Measurements from ENCODE around the gene MYO7A. TPM values are rescaled to one million over a fixed set of nuclear protein-coding genes. Genes with fewer than 3 reads are reported as not detected.

The MYO7A gene
- total RNA-seq, 2 experiments from 2014 or later: 0.09 to 0.14 TPM

DNA sequence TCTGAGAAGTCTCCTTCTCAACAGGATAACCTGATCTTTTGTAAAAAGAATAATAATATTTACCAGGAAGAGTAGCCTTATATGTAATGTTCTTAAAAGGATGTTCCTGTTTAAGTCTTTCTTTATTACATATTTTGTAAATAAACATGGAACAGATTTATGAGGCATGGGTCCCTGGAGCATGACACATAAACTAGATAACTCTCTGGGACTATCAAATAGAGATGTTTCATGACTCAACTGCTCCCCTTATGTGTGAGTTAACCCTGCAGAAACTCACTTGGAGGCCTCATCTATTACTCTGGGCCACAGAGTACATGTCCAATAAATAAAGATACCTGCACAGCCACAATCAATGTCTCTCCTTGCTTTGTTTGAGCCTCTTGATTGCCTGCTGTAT, 108.9 kb downstream of the MYO7A start:
- TF ChIP-seq, protein P1, sequence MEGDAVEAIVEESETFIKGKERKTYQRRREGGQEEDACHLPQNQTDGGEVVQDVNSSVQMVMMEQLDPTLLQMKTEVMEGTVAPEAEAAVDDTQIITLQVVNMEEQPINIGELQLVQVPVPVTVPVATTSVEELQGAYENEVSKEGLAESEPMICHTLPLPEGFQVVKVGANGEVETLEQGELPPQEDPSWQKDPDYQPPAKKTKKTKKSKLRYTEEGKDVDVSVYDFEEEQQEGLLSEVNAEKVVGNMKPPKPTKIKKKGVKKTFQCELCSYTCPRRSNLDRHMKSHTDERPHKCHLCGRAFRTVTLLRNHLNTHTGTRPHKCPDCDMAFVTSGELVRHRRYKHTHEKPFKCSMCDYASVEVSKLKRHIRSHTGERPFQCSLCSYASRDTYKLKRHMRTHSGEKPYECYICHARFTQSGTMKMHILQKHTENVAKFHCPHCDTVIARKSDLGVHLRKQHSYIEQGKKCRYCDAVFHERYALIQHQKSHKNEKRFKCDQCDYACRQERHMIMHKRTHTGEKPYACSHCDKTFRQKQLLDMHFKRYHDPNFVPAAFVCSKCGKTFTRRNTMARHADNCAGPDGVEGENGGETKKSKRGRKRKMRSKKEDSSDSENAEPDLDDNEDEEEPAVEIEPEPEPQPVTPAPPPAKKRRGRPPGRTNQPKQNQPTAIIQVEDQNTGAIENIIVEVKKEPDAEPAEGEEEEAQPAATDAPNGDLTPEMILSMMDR (IDR thresholded peaks at IDR 0.05): no peak
- no peak for DNase-seq
- H3K9me3 Mint-ChIP-seq: peaks cover 2% of the 10 kb centered on the region
- peaks cover 15% of the 10 kb centered on the region for H3K27me3 Mint-ChIP-seq
- H3K27ac Mint-ChIP-seq: no peak overlapping the region
- H3K36me3 Mint-ChIP-seq (ENCODE audit: low read depth): no peaks in the 10 kb centered on the region
- H3K4me1 Mint-ChIP-seq (ENCODE audit: low read depth): no peaks in the 10 kb centered on the region
- ATAC-seq: no peak
- intact Hi-C loops (cut with micrococcal nuclease): no loop called here
- CTCF ChIA-PET: no interaction called here
- POLR2A ChIA-PET: no interaction called here
- H3K4me3 Mint-ChIP-seq: no peak overlapping the region

DNA sequence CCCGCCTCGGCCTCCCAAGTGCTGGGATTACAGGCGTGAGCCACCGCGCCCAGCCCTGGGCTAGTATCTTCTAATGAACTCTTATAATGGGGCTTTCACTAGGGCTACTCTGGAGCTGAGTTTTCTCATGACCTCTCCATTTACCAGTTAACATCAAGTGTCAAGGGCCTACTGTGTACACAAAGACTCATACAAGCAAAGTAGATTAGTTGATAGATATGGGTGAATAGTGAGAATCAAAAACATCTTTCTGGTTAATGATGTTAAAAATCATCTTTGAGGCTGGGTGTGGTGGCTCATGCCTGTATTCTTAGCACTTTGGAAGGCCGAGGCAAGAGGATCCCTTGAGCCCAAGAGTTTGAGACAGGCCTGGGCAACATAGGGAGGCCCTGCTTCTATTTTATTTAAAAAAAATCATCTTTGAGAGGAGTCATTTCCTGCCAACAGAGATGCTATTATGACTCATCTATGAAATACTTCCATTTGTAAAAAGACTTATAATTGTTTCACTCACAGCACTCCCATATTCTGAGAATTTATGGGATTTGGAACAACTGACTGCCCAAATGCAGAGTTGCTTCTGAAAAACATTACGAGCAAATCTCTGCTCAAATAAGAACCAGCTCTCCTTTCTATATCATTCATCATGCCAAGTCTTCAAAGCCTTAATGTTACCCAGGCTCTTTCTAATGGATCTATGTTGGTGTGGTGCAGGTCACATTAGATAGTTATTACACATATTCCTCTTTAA, 116.4 kb downstream of the MYO7A start:
- no peak overlapping the region for H3K4me3 Mint-ChIP-seq
- ATAC-seq: peak; percentile 74
- no peak for DNase-seq
- peaks cover 2% of the 10 kb centered on the region for H3K9me3 Mint-ChIP-seq
- peaks cover 7% of the 10 kb centered on the region for H3K4me1 Mint-ChIP-seq (ENCODE audit: low read depth)
- no peaks in the 10 kb centered on the region for H3K36me3 Mint-ChIP-seq (ENCODE audit: low read depth)
- ChIA-PET CTCF (no interaction called here), POLR2A (no interaction called here)
- peaks cover 4% of the 10 kb centered on the region for H3K27me3 Mint-ChIP-seq
- peak overlapping the region; percentile 77 for H3K27ac Mint-ChIP-seq
- TF ChIP-seq, protein P1 (IDR thresholded peaks at IDR 0.05): no peak
- intact Hi-C loops (cut with micrococcal nuclease): no loop called here

DNA sequence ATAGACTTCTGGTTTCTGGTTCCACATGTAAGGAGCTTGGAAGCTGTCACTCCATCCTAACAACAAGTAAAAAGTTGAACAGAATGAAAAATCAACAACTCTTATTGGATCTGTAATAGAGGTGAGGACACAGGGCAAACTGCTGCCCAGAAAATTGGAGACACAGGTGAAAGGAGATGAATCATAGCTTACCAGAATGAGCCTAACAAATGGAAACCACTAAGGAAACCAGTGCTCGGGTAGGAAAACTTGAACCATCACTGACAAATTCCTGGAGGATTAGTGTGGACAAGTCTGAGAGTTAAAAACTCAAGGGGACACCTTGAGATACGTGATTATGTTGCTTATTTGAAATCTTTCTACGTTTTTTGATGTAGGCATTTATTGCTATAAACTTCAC, 121.4 kb downstream of the MYO7A start:
- H3K36me3 Mint-ChIP-seq (ENCODE audit: low read depth): no peaks in the 10 kb centered on the region
- no peak overlapping the region for H3K4me3 Mint-ChIP-seq
- peaks cover 15% of the 10 kb centered on the region for H3K4me1 Mint-ChIP-seq (ENCODE audit: low read depth)
- ATAC-seq (no peak), DNase-seq (no peak)
- no peak overlapping the region for H3K27ac Mint-ChIP-seq
- POLR2A ChIA-PET: no interaction called here
- peaks cover 11% of the 10 kb centered on the region for H3K9me3 Mint-ChIP-seq
- intact Hi-C loops (cut with micrococcal nuclease): no loop called here
- H3K27me3 Mint-ChIP-seq: no peaks in the 10 kb centered on the region
- CTCF ChIA-PET: interaction anchor here (0.7 to 1.1 kb wide), 3 partner anchors 10 to 16 kb away, joined by 3 read pairs; no protein-coding TSS in a partner anchor
- TF ChIP-seq, protein P1 (IDR thresholded peaks at IDR 0.05): no peak

DNA sequence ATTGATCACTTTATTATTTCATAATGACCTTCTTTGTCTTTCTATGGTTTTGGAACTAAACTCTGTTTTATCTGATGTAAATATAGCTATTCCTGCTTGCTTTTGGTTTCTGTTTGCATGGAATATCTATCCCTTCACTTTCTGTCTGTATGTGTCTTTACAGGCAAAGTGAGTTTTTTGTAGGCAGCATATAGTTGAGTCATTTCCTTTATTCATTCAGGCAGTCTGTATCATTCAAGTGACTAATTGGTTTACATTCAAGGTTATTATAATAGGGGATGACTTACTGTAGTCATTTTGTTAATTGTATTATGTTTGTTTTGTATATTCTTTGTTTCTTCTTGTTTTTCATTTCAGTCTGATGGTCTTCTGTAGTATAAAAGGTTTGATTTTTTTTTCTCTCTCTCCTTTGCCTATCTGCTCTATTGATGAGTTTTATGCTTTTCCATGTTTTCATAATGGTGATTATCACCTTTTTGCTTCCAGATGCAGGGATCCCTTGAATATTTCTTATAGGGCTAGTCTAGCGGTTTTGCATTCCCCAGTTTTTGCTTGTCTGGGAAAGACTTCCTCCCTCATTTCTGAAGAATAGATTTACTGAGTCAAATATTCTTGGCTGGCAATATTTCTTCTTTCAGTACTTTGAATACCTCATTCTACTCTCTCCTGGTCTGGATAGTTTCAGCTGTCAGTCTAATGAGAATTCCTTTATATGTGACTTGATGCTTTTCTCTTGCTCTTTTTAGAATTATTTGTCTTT, 123.0 kb downstream of the MYO7A start:
- ATAC-seq: peak; percentile 80
- POLR2A ChIA-PET: no interaction called here
- CTCF ChIA-PET: no interaction called here
- Mint-ChIP-seq H3K4me1 (ENCODE audit: low read depth) (peaks cover 11% of the 10 kb centered on the region), H3K27ac (no peak overlapping the region), H3K27me3 (no peaks in the 10 kb centered on the region), H3K9me3 (peaks cover 11% of the 10 kb centered on the region), H3K36me3 (ENCODE audit: low read depth) (no peaks in the 10 kb centered on the region), H3K4me3 (no peak overlapping the region)
- intact Hi-C loops (cut with micrococcal nuclease): no loop called here
- TF ChIP-seq, protein P1 (IDR thresholded peaks at IDR 0.05): no peak
- DNase-seq: no peak

Measured in activated CD8-positive, alpha-beta T cell treated with anti-CD3 and anti-CD28 coated beads for 36 hours (primary cell).